GM19043 (cell line): Measurements from ENCODE around the gene ZDHHC3.
"Not testable (repeated sequence)": the region's sequence is repeated elsewhere in the genome, so short reads cannot be mapped to it uniquely, and the experiment has no call there.

Source experiments
- ATAC-seq: cut with Tn5 transposase; IDR thresholded peaks from one replicate; pipeline ENCODE4 v1.9.1; 2021; ENCODE audit warnings: low read depth; ENCODE audit not compliant: unreplicated experiment

The ZDHHC3 gene

DNA sequence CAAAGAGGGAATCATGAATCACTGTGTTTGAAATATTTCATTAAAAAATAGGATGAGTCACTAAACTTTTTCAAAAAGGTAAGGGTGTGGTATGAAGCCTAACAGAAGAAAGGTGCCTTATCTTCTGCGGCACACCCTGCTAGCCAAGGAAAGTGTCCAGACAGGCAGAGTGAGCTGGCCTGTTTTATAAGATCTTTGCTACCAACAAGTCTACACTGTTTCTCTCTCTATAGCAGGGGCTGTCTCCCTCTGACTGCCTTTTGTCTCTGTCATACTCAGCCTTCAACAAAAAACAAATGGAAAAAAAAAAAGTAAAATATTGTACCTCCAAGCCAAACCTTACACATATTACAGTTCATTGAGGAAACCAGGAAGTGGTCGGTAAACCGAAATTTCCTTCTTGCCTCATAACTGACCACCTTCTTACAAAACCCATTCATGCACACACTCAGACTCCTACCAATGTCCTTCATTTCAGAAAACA, 9.1 kb downstream of the ZDHHC3 start:
- no peak for ATAC-seq

DNA sequence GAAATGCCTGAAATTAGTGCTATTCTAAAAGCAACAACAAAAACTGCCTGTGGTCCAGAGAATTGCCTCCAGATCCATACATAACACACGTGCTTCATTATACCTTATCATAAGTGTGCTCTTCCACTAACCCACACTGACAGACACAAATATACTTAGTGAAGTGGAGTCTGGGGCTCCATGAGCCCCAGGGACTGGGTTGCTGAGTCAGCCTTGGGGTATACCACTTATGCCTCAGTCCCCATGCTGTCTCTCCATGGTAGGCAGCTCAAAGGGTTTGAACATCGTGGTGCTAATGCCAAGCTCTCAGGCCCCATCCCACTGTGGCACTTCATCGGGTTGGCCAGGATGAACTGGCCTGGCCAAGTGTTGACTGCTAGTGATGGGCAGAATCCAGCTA, 10.8 kb downstream of the ZDHHC3 start:
- no peak for ATAC-seq

GRCh38 chr3:44963571-44964325, 12.2 kb downstream of the ZDHHC3 start:
- ATAC-seq = no peak

DNA sequence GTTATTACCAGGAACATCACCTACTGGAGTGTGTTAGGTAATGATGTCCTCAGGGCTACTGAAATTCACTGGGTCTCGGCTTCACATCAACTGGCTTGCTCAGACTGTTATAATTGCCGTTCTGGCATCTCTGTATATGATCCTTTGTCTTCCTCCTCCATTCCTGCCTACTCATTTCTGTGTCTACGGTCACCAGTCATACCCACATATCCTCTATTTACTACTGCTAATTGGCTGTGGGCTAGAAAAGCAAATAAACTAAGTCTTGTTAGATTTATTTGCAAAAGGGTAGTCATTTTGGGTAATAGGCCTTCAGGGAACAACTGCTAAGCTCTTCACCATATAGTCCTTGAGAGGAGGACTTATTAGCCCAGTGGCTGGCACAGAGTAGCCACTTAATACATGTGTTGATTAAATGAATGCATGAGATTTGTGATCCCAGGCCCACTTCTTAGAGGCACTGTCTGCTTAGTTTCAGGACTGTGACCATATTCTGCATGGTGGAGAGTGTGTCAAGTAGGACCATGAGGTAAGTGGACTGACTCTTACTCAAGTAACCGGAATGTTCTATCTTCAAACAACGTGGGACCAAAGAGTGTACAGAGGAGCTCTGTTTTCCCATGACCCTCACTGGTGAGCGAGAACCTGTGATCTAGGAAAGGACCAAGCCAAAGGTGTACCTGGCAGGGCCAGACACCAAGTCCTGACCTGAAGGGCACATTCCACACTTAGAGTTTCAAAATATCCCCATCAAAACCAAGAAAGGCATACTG, 13.2 kb downstream of the ZDHHC3 start:
- ATAC-seq = no peak

DNA sequence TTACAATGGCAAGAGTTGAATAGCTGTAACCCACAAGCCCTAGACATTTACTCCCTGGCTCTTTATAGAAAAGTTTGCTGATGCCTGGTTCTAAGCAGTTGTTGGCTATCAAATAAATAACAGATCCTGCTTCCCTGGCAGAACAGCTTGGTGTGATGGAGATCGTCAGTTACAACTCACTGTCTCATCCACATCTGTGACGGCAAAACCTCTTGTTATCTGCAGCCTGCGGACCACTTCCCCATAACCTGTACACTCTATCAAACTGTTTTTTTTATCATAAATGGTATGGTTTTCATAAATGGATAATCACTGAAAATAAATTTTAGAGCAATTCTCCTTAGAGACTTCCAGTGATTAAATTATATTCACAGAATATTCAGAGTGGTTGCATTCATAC, 14.1 kb downstream of the ZDHHC3 start:
- ATAC-seq = no peak

- no peak for ATAC-seq
Observed at GRCh38 chr3:44960387-44961026, 15.5 kb downstream of the ZDHHC3 start.

DNA sequence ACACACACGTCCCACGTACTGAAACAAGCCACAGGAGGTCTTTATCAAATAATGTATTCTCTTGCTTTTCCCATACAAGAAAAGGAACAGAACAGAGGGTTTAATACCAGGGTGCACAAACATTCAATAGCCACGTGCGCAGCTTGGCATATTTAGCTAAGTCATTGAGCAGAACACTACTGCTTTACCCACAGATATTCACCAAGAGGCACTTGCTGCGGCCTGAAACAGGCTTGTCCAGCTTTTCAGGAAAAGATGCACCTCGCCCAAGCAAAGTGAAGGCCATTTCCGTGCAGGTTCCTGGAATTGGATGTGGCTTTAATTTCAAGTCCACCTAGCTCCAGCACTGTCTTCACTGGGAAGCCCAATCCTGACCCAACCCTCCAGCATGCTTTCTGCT, 17.6 kb downstream of the ZDHHC3 start:
- ATAC-seq = no peak

GRCh38 chr3:44957986-44958385, 18.0 kb downstream of the ZDHHC3 start:
- no peak for ATAC-seq

DNA sequence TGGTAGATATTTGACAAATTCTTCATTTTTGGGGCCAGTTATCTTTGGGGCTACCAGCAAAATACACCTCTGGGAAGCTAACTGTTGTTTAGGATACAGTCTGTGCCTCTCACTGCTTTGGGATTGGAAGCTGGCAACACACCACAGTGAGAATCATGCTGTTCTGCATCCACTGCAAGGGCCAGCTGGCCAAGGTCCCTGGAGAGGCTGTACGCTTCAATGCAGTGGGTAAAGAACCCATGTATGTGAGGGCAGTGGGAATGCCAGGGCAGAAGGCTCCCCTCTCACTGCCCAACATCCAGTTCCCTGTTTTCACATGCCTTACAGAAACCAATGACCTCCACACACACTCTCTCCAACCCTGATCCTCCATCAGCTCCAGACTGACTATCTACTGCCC, 20.1 kb downstream of the ZDHHC3 start:
- ATAC-seq = no peak

GRCh38 chr3:44954962-44955361, 21.0 kb downstream of the ZDHHC3 start:
- peak; percentile 83 for ATAC-seq

GRCh38 chr3:44954304-44954703, 21.7 kb downstream of the ZDHHC3 start:
- ATAC-seq = no peak

GRCh38 chr3:44952689-44953088, 23.3 kb downstream of the ZDHHC3 start:
- ATAC-seq = no peak

DNA sequence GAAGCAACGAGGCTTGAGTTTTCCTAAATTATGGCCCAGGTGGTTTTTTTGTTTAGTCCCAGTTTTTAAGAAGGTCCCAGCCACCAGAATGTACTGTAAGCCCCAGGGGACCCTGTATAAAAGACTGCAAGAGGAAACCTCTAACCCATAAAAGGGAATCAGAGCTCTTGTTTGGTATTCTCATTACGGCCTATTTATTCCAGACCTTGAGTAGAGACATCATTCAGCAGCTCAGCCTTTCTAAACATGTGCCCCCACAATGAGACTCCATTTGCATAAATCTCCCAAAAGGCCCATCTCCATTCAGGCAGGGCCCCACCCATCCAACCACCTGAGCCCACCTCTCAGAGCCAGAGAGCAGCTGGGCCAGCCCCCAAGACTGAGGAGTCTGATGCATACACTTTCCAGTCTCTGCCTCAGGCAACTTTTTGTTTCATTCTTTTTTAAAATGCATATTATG, 25.7 kb downstream of the ZDHHC3 start:
- ATAC-seq = no peak

DNA sequence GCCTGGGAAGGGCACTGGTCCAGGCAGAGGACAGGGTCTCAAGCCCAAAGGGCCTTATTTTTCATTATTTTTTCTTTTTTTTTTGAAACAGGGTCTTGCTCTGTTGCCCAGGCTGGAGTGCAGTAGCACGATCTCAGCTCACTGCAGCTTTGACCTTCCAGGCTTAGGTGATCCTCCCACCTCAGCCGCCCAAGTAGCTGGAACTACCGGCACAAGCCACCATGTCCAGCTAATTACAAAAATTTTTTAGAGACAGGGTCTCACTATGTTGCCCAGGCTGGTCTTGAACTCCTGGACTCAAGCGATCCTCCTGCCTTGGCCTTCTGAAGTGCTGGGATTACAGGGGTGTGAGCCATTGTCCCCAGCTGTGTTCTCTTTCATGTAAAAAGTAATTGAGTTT, 26.2 kb downstream of the ZDHHC3 start:
- not testable (repeated sequence) for ATAC-seq

- no peak for ATAC-seq
Observed at GRCh38 chr3:44948239-44948638, 27.7 kb downstream of the ZDHHC3 start.

DNA sequence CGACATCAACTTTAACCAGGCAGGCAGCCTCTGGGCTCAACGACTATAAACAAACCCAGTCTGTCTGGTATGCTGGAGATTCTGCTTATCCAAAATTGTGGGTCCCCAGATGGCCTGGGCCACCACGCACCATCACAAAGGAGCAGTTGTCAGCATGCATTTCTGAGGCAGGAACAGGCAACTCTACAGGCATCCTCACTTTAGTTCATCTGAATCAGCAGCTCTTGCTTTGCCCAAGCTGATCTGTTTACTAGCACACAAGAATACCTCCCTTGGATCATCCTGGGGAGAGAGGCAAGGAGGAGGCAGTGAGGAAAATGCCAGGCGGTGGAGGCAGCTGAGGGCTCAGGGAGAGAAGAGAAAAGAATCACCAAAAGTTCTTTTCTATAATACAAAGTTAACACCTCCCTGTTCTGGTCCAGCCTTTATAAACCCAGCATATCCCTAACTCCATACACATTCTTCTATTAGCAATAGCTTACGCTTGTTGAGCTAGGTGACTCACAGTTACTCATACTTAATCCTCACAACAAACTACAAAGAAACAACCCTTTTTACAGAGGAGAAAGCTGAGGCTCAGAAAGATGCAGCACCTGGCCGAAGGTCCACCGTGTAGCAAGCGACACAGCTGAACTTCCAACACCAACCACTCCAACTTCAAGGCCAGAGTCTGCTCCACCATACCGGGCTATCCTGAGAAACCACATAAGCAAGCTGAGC, 33.6 kb downstream of the ZDHHC3 start:
- ATAC-seq = no peak

GRCh38 chr3:44939581-44940036, 36.4 kb downstream of the ZDHHC3 start:
- ATAC-seq = no peak

GRCh38 chr3:44932986-44933944, 42.7 kb downstream of the ZDHHC3 start:
- no peak for ATAC-seq

- ATAC-seq = no peak
Observed at GRCh38 chr3:44932271-44932670, 43.7 kb downstream of the ZDHHC3 start.
